Measurements from ENCODE around the gene HSPA6.
"Not testable (repeated sequence)": the region's sequence is repeated elsewhere in the genome, so short reads cannot be mapped to it uniquely, and the experiment has no call there.

DNA sequence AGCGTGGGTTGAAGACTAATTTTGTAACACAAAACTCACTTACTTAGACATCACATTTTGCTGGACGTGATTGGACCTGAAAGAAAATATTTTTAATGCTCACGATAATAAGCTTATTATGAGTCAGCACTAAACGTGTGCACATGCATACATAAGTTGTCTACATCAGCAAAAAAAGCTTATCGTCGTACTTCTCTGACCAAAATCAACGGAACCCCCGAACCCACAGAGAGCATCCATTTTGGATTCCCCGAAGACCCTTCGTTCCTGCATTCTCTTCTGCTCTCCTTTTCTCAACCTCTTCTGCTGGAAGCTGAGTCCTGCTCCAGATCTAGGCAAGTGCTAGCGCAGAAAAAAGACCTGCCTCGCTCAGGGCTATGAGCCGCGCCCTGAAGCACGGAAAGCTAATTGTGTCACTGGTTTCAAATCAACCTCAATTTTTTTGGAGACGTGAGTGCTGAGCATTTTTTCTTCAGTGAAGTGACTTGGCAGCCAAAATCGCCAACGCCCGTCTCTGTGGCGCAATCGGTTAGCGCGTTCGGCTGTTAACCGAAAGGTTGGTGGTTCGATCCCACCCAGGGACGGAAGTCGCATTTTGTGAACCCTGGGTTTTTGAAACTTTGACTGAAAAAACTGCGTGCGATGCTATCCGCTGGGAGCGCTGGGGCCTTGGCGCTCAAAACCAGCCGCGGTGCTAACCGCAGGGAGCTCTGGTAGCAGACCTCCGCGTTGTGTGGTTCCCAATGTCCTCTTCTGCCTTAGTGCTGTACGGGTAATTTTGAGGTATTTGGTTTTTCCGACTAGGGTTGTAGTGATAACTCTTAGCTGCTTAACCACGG, 15.6 kb downstream of the HSPA6 start:
- TF ChIP-seq POLR2AphosphoS5 (IDR thresholded peaks at IDR 0.05; ENCODE audit: low read depth, low read length); TAF1 (IDR thresholded peaks at IDR 0.05; ENCODE audit: borderline replicate concordance, insufficient read depth, low read length); SIN3A (IDR thresholded peaks at IDR 0.05; ENCODE audit: borderline replicate concordance, insufficient read depth, low read length): not testable (repeated sequence)
- TF ChIP-seq, protein P1, sequence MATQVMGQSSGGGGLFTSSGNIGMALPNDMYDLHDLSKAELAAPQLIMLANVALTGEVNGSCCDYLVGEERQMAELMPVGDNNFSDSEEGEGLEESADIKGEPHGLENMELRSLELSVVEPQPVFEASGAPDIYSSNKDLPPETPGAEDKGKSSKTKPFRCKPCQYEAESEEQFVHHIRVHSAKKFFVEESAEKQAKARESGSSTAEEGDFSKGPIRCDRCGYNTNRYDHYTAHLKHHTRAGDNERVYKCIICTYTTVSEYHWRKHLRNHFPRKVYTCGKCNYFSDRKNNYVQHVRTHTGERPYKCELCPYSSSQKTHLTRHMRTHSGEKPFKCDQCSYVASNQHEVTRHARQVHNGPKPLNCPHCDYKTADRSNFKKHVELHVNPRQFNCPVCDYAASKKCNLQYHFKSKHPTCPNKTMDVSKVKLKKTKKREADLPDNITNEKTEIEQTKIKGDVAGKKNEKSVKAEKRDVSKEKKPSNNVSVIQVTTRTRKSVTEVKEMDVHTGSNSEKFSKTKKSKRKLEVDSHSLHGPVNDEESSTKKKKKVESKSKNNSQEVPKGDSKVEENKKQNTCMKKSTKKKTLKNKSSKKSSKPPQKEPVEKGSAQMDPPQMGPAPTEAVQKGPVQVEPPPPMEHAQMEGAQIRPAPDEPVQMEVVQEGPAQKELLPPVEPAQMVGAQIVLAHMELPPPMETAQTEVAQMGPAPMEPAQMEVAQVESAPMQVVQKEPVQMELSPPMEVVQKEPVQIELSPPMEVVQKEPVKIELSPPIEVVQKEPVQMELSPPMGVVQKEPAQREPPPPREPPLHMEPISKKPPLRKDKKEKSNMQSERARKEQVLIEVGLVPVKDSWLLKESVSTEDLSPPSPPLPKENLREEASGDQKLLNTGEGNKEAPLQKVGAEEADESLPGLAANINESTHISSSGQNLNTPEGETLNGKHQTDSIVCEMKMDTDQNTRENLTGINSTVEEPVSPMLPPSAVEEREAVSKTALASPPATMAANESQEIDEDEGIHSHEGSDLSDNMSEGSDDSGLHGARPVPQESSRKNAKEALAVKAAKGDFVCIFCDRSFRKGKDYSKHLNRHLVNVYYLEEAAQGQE (IDR thresholded peaks at IDR 0.05; ENCODE audit: insufficient read depth in 1 of 2, low read depth in 2 of 2, low read length in 2 of 2) = peak in 1 of 2 experiments; percentile 21; a peak in 1 of 4 replicates
